MM.1S (cell line): ENCODE results near the gene TOGARAM1.

Source experiments
- EZH2 ChIP-seq: fragments of 300-600 bp; sonication (generic); optimal IDR thresholded peaks from 2 replicates; pipeline ENCODE3; 2017; ENCODE audit warnings: low read depth, mild to moderate bottlenecking, antibody characterized with exemption, low read length, mixed read lengths
- TF ChIP-seq, protein P1 (sequence below): fragments of 300-600 bp; sonication (generic); IDR thresholded peaks from 2 replicates; pipeline ENCODE4 v1.5.1; 2016; ENCODE audit warnings: antibody characterized with exemption, low read length, mixed read lengths

DNA sequence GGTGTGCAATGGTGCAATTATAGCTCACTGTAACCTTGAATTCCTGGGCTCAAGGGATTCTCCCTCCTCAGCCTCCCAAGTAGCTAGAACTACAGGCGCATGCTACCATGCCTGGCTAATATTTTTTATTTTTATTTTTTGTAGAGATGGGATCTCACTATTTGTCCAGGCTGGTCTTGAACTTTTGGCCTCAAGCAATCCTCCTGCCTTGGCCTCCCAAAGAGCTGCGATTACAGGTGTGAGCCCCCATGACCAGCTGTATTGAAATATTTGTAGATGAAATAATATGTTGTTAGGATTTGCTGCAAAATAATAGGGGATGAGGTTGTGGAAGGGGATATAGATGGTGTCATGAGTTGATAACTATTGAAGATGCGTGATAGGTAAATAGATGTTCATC lies 5.1 kb upstream of the TOGARAM1 start:
- TF ChIP-seq, protein P1, sequence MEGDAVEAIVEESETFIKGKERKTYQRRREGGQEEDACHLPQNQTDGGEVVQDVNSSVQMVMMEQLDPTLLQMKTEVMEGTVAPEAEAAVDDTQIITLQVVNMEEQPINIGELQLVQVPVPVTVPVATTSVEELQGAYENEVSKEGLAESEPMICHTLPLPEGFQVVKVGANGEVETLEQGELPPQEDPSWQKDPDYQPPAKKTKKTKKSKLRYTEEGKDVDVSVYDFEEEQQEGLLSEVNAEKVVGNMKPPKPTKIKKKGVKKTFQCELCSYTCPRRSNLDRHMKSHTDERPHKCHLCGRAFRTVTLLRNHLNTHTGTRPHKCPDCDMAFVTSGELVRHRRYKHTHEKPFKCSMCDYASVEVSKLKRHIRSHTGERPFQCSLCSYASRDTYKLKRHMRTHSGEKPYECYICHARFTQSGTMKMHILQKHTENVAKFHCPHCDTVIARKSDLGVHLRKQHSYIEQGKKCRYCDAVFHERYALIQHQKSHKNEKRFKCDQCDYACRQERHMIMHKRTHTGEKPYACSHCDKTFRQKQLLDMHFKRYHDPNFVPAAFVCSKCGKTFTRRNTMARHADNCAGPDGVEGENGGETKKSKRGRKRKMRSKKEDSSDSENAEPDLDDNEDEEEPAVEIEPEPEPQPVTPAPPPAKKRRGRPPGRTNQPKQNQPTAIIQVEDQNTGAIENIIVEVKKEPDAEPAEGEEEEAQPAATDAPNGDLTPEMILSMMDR = no peak
- no peak for TF ChIP-seq EZH2
